GM21825 (cell line): Measurements from ENCODE around the gene RAB8B.

Experiments used
- ATAC-seq: cut with Tn5 transposase; IDR thresholded peaks from one replicate; pipeline ENCODE4 v1.9.1; 2021; ENCODE audit warnings: mild to moderate bottlenecking, moderate library complexity; ENCODE audit not compliant: unreplicated experiment

Gene RAB8B

DNA sequence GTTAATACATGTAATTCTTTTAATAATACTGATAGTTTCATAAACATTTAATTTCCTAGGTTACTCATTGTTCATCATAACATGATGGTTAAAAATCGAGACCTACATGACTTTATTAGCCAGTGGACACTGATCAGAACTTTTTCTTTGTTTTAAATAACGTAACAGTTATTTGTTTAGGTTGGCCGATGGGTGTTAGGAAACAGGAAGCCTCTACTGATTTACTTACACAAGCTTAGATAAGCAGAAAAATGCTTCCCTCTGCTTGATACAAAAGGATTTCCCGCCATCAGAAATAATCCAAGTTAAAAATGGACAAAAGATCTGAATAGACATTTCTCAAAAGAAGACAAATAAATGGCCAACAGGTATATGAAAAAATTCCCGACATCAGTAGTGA lies 71.4 kb downstream of the RAB8B start:
- ATAC-seq = no peak

DNA sequence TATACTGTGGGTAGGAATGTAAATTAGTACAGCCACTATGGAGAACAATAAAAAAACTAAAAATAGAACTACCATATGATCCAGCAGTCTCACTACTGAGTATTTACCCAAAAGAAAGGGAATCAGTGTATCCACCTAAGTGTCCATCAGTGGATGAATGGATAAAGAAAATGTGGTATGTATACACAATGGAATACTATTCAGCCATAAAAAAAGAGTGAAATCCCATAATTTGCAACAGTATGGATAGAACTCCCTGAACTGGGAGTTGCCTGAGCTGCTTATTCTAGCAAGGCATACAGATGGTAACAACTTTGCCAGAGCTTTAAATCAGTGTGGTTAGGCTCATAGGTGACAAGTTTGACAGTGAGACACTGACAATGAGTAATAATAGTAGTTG lies 71.9 kb downstream of the RAB8B start:
- no peak for ATAC-seq

DNA sequence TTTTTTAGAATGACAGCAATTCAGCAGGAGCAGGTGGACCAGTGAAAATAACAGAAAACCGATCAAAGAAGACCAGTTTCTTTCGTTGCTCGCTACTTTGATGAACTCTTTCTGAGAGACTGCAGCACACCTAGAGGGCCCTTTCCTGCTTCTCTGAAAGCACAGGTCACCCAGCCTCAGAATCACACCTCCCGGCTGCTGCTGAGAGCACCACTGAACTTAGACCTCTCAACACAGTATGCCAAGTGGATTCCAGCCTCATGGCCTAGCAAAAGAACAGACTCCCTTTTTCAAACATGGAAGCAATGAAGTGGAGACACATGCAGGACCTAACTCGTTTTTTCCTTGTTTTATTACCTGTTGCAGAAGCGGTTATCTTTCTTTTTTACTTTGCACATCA lies 74.1 kb downstream of the RAB8B start:
- ATAC-seq = no peak

DNA sequence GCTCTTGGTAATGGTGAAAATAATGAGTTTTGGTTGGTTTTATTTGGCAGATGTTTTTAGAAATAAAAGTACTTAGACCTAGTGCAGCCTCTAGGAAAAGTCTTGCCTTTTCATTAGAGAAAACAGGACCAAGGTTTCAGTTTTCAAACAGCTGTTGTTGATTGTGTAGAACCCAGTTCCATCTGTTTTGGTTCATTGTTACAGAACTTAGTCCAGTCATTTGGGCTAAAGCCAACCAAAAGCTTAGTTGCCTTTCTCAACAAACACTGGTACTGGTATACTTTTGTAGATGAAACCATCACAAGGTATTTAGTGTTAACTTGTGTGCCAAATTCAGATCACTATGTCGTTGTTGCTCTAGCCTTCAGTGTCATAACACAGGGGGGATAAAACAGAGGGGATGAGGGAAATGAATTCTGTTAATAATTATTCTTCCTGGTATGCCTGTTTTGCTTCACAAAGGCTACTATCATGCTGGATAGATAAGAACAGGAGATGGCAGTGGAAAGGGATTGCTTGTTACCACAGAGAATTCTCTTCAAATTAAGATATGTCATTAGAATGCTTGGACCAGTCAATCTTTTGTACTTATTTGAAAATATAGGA lies 75.4 kb downstream of the RAB8B start:
- no peak for ATAC-seq

DNA sequence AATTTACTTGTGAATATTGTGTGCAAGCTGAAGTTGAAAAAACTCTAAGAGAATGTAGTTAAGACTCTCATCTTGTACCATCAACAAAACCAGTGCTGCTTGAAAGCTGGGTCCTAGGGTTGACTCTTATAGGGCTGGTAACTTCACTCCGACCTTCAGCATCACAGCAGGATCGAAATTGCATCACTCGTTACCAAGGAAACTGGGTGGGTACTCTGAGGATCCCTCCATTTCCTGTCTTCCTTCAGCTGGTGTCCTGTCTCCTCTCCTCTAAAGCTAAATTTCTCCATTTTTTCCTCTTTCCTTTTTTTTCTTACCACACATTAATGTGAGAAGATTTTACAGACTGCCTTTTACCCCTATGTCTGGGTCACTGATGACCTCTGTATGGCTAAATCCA lies 85.0 kb downstream of the RAB8B start:
- ATAC-seq = no peak

DNA sequence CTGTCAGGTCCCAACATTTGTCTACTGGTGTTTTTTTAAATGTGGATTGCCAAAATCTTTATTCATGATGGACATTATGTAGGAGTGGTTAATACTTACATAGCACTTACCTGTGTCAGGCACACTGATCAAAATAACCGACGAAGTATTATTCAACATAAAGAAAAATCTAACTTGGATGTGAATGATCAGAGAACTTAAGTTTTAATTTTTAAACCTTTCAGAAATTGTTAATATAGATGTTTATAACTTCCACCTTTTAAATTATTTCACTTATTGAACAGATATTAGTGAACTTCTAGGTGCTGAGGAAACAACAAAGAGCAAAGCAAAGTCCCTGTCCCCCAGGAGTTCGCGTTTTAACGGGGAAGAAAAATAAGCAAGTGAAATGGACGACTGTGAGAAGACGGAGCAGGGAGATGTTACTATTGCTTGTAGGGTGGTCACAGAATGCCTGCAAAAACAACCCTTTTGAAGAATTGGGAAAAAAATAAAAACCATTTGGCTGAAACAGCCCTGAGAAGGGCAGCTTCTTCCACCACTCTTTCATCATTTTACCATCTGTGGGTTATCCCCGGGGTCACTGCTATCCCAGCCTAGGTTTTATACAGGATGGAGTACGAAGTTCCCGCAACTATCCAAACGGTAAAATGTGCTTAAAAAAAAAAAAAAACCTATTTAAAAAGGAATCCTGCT lies 87.1 kb downstream of the RAB8B start:
- no peak for ATAC-seq

DNA sequence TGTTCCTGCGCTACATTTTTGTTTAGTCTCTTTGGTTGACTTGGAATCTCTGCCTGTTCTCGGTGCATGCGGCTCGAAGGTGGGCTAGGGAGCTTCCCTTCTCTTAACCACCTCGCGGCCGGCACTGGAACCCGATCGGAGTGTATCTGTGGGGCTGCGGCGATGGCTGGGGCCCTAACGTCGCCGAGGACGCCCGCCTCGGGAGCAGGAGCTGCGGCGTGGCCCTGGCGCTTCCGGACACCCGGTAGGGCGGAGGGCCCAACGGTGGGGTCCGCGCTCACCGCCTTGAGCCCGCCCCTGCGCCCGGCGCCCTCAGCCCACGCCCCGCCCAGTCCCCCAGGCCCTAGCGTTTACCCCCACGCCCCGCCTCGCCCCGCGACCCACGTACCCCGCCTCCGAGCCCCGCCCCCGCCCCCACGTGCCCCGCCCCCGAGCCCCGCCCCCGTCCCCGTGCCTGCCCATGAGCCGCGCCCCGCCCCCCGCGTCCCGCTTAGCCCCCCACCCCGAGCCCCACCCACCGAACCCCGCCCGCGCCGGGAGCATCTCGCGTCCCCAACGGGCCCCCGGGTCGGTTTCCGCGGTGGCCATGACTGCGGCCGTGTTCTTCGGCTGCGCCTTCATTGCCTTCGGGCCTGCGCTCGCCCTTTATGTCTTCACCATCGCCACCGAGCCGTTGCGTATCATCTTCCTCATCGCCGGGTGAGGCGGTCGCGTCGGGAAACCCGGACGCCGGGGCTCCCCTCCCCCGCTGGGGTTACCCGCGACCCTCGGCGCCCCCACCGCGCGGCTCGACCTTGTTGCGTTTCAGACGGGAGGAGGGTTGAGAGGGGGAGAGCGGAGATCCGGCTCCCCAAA lies 87.9 kb downstream of the RAB8B start, which contains the start of gene APH1B:
Gene APH1B (plus strand): TSS at position 568 of the 855 bp plus-strand sequence. CDS start 19 bp downstream, at position 587.
- ATAC-seq = peak; percentile 69

DNA sequence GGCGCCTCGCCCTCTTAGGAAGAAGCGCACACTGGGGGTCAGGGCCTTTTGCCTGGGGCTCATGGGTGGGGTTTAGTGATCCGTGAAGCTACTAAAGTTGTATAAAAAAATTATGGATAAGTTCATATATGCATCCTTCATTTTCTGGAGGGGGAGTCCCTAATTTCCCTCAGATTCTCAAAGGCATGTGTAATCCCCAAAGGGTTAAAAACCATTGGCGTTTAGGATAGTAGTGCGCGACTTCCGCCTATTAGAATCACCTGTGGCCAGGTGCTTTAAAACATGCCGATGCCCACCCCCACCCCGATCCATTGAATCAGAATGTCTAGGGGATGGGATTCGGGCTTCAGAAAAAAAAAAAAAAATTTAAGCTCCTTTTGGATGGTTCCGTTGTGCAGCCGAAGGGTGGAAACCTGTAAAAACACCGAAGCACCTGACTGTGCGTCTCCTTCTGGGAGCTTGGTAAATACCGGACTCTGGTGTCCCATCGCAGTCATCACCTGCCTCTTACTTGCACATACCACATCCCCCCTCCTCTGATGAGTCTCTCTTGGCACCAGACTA lies 88.6 kb downstream of the RAB8B start:
- no peak for ATAC-seq

DNA sequence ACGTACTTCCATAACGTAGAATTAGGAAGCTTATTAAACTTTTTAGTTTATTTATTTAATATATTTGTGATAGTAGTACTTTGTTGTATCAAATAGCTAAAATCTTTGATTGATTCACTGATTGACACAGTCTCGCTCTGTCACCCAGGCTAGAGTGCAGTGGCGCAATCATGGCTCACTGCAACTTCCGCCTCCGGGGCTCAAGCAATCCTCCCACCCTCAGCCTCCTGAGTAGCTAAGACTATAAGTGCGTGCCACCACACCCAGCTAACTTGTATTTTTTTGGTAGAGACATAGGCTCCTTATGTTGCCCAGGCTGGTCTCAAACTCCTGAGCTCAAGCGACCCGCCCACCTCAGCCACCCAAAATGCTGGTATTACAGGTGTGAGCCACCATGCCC lies 93.7 kb downstream of the RAB8B start:
- no peak for ATAC-seq

DNA sequence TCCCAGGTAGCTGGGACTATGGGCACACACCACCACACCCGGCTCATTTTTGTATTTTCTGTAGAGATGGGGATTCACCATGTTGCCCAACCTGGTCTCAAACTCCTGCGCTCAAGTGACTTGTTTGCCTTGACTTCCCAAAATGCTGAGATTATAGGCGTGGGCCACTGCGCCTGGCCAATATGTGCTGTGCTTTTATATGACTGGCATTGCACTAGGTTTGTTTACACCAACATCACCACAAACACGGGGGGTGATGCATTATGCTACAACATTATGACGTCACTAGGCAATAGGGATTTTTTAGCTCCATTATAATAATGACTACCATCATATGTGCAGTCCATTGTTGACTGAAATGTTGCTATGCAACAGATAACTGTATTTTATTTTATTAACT lies 94.9 kb downstream of the RAB8B start:
- ATAC-seq = no peak

DNA sequence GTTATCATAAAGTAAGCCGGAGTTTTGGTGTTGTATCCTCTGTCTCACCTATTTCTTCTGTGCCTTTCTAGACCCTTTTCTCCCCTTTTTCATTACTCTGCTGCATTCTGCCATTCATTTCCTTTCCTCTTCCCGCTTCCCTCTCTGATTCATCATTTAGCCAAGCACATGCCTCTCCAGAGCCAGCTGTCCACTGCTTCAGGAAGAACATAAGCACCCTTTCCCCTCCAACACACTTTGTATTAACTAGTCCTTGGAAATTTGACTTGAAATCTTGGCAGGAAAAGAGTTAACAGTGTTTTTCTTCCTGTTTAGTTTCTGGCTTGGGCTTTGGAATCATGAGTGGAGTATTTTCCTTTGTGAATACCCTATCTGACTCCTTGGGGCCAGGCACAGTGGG lies 97.7 kb downstream of the RAB8B start:
- ATAC-seq = no peak

DNA sequence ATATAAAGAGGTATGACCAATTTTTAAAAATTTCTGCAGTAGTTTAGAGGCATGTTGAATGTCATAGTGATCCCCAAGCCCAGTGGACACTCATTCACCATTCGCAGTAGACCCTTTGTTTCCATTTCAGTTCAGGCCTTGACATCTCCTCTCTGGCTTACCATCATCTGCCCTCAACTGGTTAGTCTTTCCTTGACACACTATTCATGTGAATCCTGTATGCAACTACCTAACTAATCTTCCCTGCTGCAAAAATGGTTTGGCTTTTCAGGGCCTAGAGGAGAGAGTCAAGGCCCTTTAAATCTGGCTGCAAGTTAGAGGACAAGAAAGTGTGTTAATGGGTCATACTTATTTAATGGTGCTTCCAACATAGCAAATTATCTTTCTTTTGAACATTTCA lies 98.9 kb downstream of the RAB8B start:
- no peak for ATAC-seq

DNA sequence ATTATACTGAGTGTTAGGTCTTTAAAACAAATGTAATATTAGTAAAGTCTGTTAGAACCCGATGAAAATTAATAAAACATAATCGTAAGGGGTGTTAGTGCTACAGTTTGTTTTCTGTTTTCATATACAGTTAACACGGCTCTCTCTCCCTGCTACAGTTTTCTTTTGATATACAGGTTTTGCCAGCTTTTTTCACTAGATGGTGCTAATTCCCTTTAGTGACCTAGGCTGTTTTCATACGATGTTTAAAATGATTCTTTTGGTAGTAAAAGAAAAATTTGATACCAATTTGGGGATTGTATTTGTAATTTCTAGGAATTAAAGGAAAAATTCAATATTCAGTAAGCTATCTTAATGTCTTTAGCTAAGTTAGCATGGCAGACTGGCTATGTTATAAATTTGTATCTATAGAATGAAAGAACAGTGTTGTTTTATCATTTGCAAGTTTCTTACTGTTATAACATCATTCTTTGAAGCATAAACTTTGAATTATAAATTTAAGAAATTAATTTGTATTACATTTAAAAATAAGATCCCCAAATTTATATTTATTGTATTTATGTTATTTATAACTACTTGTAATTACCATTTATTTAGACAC lies 99.5 kb downstream of the RAB8B start:
- no peak for ATAC-seq

DNA sequence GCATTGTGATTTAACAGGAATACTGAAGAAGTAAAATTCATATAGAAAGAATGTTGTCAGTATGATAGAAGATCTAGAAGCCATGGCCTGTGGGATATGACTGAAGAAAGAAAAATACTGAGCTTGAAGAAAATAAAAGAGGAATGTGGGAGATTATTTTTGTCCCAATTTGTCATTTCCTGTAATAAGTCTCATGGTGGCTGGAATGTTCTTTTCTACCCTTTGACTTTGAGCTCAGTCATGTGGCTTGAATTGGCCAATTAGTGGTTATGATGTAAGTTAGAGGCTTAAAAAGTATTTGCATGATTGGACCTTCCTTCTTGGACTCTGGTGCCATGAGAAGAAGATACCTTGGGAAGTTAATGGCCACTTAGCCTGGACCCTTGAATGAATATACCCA lies 102.1 kb downstream of the RAB8B start:
- no peak for ATAC-seq

DNA sequence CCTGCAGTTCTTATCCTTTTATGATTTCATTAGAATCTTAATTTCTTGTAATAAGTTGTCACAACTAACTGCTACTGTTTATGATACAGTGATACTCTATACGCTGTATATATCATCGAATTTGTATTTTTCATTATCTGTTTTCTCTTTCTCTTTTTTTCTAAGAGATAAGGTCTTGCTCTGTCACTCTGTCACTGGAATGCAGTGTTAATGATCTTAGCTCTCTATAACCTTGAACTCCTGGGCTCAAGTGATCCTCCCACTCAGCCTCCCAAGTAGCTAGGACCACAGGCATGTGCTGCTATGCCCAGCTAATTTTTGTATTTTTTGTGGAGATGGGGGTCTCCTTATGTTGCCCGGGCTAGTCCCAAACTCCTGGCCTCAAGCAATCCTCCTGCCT lies 102.8 kb downstream of the RAB8B start:
- no peak for ATAC-seq

DNA sequence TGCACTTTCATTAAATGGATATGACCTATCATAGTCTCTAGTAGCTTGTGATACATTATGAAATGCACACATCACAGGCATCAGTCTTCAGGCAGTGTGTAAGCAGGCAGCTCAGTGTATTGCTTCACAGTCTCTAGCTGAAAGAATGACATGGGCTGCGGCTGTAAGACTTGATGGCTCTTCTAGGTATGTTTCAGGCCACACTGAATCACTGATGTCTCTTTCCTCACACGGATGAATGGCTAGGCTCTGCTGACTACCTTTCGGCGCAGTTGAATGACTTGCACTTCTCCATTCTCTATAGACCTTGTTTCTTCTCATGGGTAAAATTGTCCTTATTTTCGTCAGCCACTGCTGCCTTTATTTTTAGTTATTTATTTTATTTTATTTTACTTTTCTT lies 103.4 kb downstream of the RAB8B start:
- ATAC-seq = no peak

DNA sequence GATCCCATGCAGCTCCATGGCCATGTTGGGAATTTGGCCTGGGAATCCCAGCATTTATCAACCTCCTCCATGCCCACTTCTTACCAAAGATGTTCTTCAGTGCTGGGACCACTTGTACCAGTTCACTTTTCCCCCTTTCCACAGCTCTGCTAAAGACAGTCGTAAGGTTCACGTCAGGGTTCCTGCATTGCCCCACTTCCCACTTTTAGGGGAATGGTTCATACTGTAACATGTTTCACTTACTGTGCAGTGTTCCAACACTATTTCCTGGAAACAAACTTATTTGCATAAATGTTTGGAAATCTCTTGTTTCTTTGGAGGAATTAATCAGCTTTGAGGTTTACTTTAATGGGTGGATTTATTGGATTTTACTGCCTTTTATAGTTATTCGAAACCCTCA lies 105.0 kb downstream of the RAB8B start:
- ATAC-seq = no peak

DNA sequence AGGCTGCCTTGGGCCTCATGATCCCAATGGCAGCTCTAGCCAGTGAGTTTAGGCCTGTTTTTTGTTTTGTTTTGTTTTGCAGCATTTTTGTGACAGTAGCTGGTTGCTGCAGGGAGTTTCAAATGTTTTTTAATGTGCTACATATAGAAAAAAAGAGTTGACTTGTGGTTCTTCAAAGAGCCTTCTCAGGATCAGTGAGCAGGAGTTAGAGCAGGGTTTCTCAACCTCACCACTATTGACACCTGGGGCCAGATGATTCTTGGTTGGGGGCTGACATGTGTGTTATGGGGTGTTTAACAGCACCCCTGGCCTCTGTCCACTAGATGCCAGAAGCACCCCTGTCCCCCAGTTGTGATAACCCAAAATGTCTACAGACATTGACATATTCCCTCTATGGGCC lies 105.9 kb downstream of the RAB8B start:
- ATAC-seq = no peak

DNA sequence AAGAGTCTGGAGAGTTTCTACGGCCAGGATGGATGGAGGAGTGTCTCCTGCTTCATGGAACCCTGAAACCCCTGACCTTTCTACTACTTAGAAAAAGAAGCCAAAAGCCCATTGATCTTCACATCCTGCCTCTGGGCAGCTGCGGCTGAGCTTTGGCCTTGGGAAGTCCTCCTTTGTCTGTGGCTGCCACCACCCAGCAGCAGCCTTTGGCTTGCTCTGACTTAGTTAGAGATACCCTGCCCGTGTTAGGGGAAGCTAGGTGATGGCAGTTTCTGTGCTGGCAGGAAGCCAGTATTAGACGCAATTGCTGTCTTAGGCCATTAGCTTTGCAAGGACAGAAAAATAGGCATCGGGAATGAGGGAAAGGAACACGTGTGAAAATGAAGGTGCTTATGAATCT lies 106.8 kb downstream of the RAB8B start:
- ATAC-seq = no peak

DNA sequence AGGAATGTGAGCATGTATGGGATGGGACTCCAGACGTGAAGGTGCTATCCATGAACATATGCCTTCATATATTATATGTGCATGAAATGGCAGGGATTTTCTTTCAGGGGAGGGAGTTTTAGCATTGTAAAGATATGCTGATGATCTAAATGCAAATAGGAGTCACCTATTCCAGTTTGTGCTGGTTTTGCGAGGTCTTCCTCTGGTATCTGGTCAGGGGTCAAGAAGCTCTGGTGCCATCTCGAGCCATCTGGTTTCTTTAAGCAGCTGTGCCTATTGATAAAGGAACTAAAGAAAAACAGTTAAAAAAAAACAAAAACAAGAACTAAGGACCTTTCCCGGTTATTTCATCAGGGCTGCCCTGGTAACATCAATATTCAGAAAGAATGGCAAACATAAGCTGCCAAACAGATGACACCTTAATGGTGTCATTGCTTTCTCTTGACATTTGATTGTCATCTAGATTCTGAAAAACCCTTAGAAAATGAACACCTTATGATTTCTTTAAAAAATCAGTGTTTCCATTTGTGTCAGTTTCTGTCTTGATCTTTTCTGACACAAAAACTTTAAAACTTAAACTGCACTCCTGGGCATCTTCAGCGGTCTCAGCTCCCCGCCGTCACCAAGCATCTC lies 110.7 kb downstream of the RAB8B start:
- no peak for ATAC-seq

DNA sequence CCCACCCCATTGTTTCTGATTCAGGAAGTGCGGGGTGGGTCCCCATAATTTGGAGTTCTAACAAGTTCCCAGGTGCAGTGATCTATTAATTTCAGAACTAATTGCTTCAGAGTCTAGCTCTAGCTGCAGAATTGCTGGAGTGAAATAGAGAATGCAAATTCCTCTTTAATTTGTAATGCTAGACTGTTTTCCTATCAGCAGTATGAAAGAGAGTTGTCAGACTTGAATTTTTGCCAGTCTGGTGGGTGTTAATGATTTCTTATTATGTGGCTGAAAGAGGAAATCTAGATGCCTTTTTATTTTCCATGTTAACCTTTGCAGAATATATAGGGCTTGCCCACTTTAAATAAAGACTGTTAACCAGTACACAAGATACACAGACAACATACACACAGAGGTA lies 111.7 kb downstream of the RAB8B start:
- no peak for ATAC-seq
